22Rv1 (cell line): ENCODE measurements around the gene RABGAP1L.

Source experiments
- CTCF ChIP-seq: fragments of 450-650 bp; IDR thresholded peaks from 2 replicates; pipeline ENCODE4 v1.5.1; 2017; ENCODE audit warnings: mild to moderate bottlenecking
- ZFX ChIP-seq: fragments of 450-650 bp; IDR thresholded peaks from 2 replicates; pipeline ENCODE4 v1.6.1; 2017; ENCODE audit warnings: antibody characterized with exemption, borderline replicate concordance

DNA sequence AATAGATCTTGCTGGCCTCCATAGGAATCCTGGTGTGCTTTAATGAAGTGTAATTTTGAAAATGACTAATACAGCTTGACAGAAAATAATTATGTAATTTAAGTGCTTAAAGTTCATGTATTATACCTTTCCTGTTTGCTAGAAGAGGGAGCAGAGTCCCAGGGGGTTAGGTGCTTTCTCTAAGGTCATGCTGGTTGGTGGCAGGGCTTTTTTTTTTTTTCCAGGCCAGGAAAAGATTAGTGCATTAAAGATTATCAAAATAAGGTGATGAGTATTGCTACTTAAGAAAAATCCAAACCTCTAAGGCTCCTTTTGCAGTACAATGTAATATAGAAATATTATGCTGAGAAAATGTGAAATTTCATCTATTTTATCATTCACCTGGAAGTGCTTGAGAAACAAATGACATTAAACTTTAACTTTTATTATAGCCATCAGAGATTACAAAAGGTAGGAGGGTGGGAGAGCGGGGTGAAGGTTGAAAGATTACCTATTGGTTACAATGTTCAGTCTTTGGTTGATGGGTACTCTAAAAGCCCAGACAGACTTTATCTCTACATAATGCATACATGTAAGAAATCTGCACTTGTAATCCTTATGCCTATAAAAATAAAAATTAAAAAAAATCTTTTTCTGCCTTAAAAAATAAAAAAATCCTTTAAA is 110.8 kb downstream of the RABGAP1L start:
- TF ChIP-seq CTCF (no peak), ZFX (no peak)
